NCI-H1417 treated with DMSO at 0.1 percent for 48 hours (cell line): Measurements from ENCODE around the gene HDAC5.
"Not testable (repeated sequence)": the region's sequence is repeated elsewhere in the genome, so short reads cannot be mapped to it uniquely, and the experiment has no call there.

ENCODE experiments used
- DNase-seq: peaks from one replicate; lab custom pipeline; 2025; lab: John Stamatoyannopoulos, UW

HDAC5 gene

DNA sequence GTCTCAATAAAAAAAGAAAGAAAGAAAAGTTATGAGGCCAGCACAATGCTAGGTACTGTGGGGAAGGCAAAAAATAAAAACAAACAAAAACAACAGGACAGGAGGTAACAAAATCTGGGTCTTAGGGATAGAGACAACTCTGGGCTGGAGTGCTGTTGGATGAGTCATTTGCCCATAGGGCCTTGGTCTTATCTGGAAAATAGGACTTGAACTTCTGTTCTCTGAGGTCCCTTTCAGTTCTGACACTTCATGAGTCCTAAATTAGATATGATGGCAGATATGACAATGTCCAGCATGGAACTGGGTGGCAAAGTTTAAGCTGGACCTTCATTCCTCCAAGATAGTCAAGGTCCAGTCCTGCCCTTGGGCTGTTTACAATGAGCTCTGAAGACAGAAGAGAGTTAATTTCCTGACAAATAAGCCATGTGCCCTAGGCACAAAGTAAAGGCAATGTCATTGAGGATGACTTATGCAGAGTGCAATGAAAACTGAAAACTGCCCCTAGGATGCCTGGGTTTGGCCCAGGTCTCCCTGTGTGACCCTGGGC is 8.9 kb upstream of the HDAC5 start:
- DNase-seq: no peak

DNA sequence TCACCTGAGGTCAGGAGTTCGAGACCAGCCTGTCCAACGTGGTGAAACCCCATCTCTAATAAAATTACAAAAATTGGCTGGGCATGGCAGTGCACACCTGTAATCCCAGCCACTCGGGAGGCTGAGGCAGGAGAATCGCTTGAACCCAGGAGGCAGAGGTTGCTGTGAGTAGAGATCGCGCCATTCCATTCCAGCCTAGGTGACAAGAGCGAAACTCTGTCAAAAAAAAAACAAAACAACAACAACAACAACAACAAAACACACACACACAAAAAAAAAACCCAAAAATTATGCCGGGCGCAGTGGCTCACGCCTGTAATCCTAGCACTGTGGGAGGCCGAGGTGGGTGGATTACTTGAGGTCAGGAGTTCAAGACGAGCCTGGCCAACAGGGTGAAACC is 7.9 kb upstream of the HDAC5 start:
- not testable (repeated sequence) for DNase-seq

DNA sequence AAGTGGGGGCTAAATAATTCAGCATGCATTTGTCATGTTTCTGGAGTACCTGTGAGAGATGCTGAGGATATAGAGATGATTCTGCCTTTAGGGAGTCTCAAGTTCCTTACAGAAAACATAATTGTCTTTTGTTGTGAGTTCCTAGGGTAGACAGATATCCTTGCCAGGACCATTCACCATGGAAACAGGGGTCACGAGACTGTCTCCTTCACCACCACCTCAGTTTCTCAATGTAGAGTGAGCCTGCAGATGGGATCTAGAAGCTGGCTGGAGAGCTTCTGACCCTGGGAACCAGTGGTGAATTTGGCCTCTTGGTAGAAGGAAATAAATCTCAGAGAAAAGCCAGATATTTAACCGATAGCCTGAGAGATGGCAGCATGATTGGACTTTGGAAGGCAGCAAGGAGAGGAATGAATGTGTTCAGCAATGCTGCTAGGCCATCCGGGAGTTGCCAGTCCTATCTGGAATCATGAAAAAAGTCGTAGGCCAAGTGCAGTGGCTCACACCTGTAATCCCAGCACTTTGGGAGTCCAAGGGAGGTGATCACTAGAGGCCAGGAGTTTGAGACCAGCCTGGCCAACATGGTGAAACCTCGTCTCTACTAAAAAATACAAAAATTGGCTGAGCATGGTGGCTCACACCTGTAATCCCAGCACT is 7.4 kb upstream of the HDAC5 start:
- no peak for DNase-seq

DNA sequence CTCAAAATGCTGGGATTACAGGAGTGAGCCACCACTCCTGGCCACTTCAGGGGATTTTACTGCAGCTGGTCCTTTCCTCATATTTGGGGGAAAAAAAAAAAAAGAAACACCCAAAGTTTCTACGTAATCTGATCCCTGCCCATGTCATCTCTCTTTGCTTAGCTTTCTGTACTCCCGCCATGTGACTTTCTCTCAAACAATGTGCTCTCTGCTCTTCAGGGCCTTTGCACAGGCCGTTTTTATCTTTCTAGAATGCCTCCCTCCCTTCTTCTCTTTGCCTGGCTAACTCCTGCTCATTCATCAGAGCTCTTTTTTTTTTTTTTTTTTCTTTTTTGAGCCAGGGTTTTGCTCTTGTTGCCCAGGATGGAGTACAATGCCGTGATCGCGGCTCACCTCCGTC is 4.9 kb upstream of the HDAC5 start:
- DNase-seq: no peak

DNA sequence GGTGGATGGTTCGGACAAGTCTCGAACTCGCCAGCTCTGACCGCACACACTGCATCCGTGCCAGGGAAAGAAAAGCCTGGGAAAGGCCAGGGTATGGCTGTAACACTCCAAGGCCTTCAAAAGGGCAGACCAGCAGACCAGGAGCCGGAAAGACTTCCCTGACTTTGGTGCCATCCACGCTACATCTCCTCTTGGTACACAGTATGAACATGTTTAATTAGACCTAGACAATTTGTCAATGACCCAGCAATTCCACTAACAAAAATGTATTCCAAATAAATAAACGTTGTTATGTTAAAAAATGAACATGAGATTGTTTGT is 637 bp upstream of the HDAC5 start:
- DNase-seq: no peak

DNA sequence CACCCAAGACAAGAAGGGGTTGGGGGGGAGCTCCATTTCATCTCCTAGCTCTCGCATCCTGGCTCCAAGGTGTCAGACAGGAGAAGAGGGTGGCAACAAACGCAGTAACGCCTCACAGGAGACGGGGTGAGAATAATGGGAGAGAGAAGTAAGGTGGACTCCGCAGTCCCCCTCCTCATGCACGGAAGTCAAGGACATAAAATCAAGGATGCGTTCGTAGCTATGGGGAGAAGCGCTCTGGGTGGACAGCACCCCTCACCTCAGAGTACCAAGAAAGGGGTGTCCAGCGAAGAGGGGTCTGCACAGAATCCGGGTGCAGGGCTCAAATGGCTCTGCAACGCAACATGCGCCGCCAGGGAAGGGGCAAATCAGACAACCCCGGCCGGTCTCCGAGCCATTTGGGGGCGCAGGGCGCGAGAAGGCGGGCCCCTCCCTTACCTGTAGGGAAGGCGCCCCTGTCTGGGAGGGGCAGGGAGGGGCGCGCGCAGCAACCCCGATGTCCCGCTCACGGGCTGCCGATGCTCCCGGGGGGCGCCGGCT is 555 bp downstream of the HDAC5 start:
- no peak for DNase-seq

DNA sequence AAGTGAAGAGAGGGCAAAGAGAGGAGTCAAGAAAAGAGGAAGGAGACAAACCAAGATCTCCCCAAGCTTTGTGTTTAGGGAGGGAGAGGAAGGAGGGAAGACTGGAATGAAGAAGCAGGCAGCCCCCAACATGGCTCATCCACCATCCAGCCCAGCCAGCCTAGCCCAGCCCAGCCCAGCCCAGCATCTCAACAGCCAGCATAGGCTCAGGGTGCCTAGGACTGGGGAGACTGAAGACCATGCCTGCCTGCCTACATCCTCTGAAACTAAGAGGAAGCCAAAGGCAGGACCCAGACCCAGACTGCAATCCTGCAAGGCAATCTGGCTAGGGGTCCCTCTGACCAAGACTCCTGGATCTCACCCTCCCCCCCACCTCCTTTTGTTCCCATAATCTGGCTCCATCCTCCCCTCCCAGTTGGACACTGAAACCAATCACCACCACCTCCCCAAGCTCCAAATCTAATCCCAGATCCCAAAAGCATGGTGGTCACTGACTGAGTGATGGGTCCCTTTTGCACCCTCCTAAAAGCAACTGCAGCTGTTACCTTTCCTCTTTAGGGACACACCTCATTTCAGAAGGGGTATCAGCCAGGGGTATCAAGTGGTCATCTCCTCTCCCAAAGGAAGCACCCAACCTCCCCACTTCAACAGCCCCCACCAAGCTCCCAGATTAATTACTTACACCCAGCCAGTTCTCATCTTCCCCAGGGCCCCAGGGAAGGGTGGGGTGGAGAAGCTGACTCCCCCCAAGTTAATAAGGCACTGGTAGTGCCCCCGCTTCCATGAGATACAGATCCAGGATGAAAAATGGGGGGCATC is 1.2 kb downstream of the HDAC5 start:
- DNase-seq: no peak

DNA sequence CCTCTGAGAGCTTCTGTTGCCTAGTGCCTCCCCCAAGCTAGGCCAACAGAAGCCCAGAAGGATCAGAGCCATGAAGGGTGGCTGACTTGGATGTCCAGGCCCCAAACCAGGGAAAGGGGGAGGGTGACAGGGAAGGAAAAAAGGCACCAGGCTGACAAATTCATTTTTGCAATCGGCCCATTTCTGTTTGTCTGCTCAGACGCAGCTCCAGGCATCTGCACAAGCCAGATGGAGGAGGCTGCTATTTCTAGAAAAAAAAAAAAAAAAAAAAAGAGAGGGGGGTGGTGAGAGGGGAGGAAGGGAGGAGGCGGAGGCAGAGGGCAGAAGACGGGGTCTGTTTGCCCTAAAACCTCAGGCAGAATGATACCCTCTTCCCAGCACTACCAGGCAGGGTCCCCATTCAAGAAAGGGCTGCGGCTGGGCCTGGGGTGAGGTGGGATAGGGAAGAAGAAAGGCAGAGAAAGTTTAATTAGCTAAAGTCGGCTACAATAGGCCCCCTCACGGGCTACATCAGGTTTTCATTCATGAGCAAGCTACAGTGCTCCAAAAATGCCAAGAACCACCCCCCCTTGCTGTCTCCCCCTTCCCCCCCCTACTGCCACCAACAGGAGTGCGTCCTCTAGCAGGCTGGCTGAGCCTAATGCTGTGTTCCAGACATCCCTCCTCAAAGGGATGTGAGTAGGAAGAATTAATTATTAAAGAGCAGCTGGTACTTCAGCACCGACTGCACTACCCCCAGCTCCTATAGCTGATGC is 2.4 kb downstream of the HDAC5 start:
- DNase-seq: no peak

DNA sequence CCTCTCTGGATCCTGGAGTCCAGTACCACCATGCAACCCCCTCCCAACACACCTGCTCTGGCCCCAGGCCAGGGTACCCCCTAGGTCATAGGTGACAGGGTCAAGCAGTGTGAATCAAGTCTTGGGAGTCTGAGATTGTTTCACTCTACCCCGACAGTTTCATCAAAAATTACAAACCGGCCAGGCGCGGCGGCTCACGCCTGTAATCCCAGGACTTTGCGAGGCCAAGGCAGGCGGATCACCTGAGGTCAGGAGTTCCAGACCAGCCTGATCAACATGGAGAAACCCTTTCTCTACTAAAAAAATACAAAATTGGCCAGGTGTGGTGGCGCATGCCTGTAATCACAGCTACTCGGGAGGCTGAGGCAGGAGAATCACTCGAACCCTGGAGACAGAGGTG is 3.2 kb downstream of the HDAC5 start:
- DNase-seq: not testable (repeated sequence)

DNA sequence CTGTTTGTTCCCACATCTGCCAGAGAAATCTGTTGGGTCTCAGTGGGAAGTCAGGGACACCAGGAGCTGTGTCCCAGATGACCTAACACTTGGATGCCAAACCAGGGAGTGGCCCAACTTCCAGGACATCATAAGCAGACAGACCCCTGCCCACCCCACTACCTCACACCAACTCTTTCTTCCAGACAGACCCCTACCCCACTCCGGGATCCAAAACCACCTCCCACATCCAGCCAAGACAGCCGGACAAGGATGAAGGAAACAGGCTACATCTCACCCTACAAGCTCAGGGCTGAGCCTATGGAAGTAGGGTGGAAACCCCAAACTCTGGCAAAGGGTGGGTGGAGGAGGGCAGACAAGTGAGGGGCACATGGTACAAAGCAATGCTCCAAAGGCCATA is 3.6 kb downstream of the HDAC5 start:
- DNase-seq: no peak

DNA sequence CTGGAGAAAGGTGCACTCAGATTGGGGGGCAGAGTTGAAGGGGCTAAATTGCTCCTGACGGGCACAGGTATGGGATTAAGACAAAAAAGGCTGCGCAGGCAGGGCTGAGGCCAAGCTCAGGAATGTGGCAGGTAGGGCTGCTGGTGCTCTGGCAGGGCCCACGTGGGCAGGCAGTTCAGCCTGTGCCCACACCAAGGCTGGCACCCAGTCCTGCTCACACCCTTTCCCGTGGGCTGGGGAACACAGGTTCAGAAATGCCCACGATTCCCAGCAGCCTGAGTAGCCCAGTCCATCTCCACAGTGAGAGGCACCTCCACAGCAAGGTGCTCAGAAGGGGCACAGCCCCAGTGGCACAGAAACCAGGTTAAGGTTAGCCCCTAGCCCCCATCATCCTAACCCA is 4.4 kb downstream of the HDAC5 start:
- no peak for DNase-seq

DNA sequence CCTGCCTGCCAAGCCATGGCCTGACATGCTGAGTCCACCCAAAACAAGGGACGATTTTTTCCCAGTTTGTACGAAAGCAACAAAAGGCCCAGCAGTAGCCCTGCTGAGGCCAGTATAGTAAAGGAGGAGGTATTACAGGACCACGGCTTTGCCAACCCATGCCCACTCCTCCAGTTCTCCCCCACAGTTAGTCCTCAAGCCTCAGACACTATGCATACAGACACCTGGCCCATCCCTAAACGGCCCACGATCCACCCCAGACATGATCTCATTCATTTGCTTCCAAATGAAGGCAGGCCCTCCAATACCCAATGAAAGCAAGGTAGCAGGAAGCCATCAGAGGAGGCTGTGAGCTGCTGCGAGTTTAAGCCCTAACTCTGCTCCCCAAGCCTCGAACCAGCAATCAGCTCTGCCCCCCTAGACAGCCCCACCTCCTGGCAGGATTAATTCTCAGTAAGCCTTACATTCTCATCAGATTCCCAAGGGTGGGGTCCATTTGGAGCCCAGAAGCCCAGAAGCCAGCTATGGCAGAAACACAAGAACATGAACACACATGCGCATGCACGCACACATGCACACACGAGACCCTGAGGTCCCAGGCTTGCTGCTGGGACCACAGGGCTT is 4.9 kb downstream of the HDAC5 start:
- DNase-seq: no peak

DNA sequence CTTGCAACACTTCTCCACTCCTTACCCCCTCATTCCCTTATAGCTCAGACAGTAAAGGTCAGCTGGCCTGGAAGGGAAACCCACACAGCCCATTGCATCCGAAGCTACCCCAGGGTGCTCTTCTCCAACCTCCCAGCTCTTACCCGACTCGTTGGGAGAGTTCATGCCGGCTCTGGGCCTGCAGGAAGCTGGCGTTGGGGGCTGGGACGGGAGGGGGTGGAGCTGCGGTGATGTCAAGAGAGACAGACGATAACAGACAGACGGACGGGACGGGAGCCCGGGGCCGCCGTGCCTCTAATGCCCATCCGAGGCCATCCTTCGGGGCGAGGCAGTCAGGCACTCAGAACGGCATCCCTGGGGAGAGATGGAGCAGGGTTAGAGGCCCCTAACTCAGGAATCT is 6.1 kb downstream of the HDAC5 start:
- no peak for DNase-seq

DNA sequence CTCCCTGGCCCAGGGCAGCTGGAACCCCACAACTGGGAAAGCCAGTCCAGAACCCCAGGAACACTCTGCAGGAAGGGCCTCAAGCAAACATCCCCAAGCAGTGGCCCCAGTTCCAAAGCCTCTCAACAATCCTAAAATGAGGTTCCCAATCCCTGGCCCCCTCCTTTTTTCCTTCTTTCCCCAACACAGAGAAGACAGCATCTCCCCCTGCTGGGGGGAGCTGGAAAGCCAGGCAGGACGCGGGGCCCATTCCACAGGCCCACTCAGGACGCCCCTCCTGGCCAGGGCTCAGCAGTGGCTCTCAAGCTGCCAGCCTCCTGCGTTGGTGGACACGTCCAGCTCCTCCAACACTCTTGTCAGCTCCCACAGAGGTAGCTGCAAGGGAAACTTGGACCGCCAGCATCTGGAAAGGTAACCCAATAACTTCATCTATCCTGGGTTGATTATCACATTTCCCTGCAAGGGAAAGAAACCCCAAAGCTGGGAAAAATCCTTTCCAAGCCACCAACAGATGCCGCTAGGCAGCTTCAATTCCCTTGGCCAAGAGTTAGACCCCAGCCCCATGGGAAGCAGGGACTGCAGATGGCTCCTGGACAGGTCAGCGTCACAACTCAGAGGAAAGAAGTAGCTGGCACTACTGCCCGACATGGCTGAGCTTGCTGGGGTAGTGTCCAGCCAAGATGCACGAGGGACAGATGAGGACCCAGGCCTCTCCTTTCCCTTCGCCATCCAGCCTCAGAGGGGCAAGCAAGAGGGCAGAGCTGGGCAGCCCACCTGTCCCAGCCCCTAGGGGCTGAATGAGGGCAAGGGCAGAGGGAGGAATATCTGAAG is 7.6 kb downstream of the HDAC5 start:
- DNase-seq: no peak

DNA sequence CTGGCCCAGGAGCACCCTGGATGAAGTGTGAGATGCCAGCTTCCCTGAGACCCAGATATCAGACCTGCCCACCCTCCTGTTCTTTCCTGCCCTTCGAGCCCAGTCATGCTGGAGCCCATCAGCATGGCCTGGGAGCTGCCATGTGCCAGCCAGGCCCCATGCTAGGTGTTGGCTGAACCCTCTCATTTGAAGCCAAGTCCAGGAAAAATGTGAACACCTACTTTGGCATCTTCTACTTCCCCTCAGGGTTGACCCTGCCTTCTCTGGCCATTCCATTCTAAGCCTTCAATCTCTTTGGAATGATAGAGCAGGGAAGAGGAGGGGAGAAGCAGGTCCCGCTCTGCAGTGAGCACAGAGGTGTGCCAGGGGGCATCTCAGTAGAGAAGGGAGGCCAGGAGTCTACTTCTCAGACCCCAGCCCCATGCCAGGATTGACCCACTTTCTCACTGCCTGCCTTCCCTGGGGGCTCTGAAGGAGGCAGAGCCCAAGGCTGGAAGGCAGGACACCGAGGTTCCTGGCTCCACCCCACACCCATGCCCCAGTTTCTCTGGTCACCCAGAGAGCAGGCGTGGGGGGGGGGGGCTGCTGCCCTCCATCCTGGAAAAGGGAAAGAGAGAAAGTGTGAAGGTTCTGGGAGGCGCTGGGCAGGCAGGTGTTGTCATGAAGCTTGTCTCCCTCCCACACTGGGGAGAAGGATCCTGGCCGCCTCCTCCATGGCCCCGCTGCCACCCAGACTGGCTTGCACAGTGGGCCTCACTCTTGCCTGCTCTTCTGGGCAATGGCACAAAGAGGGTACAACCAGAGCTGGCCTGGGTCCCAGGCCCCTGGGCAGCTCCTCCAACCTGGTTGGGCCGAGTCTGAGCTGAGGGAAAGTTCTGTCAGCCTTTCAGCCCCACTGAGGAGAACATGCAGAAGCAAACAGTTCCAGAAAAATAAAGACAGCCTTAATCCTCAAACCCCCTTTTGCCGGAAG is 9.3 kb downstream of the HDAC5 start:
- no peak for DNase-seq

DNA sequence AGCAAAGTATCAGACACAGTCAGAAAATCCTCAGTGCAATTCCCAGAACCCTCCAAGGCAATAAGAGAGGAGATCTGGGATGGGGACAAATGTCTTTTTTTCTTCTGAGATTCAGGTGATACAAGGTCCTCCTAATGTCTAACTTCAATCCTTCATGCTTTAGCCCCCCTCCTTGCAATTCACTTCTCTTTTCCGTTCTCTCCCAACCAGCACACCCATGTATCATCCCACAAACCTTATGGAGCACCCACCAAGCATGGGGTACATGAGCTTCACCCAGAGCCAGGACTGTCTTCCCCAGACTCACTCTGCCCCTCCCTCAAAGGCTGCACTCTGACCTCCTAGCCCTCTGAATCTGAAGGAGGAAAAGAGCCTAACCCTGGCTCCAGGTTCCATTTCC is 10.1 kb downstream of the HDAC5 start:
- no peak for DNase-seq

DNA sequence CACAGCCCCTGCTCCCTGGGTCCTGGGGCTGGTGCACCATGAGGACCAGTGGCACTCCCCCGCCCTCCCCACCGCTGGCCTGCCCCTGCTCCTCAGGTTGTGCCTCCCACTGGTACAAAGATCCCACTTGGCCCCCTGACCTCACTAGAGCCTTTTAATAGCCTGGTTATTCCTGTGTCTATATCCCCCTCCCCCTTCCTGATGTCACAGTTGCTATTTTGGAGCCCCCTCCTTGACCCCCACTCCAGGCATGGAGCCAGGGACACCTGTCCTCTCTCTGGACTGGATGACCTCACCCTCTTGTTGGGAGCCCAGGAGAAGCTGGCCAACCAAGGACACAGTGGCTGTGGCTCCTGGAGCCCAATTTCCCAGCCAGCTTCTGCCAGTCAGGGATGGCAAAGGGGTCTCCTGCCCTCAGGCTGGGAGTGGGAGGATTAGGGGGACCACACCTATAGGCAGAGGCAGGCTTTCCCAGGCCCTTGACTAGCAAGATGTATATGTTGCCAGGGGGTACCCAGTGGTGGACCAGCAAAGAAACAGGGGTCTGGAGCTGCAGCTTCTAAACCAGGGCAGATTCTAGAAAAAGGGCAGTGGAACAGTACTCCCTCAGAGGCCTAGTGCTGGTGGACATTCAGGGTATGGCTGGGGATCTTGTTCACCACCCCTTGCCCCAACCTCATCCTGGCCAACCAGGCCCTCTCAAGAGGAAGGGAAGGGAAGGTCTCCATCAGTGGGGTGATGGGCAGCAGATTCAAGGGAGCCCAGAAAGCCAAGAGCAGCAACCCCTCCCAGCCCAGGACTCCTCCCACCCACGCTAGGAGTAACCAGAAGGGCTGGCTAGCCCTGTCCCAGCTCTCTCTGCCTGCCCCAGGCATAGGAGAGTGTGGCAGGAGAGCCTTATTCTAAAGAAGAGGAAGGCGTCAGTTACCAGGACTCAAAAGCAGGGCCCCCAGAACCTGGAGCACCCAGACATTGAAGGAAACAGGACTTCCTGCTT is 10.9 kb downstream of the HDAC5 start:
- DNase-seq: no peak

DNA sequence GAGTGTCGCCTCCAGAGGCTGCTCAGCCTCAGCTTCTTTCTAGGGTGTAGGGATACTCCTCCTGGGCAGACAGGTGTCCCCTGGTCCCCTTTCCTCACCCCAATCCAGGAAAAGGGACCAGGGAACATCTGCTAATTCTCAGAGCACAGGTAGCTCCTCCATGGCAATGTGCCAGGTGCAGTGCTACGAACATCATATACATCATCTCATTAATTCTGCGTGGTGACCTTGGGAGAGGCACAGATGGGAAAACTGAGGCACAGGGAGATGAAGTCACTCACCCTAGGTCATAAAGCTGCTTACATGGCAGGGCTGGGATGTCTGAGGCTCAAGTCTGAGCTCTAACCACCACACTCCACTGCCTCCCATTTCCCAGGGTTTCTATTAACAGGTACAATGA is 11.7 kb downstream of the HDAC5 start:
- DNase-seq: no peak
